Activated CD4-positive, alpha-beta memory T cell treated with anti-CD3 and anti-CD28 coated beads for 36 hours (primary cell): ENCODE measurements around the gene CRYZL1. TPM values are rescaled to one million over a fixed set of nuclear protein-coding genes. Genes with fewer than 3 reads are reported as not detected.

Experiments
- CTCF ChIA-PET: fragments of 350-600 bp; sonication (Branson Sonifier 250); formaldehyde crosslinking; loops from one replicate; lab custom pipeline; 2021; ENCODE audit warnings: antibody characterized with exemption, inconsistent platforms; lab: Charles Lee
- POLR2A ChIA-PET: fragments of 350-600 bp; sonication (Branson Sonifier 250); formaldehyde crosslinking; loops from one replicate; lab custom pipeline; 2021; ENCODE audit warnings: antibody characterized with exemption; lab: Charles Lee
- DNase-seq: peaks from one replicate; pipeline ENCODE4 v3.0.0-alpha.2; 2020
- H3K27ac Mint-ChIP-seq: one replicate; pipeline ENCODE4 v1.8.0; 2021; ENCODE audit warnings: mixed read lengths
- H3K27me3 Mint-ChIP-seq: one replicate; pipeline ENCODE4 v1.8.0; 2021; ENCODE audit warnings: mixed read lengths
- H3K36me3 Mint-ChIP-seq: one replicate; pipeline ENCODE4 v1.8.0; 2021; ENCODE audit warnings: mixed read lengths
- H3K4me1 Mint-ChIP-seq: one replicate; pipeline ENCODE4 v1.8.0; 2021; ENCODE audit warnings: low read depth, mixed read lengths
- H3K4me3 Mint-ChIP-seq: one replicate; pipeline ENCODE4 v1.8.0; 2021; ENCODE audit warnings: mild to moderate bottlenecking, mixed read lengths
- H3K9me3 Mint-ChIP-seq: one replicate; pipeline ENCODE4 v1.8.0; 2021; ENCODE audit warnings: mixed read lengths
- intact Hi-C: fragments of 100-400 bp; cut with micrococcal nuclease; formaldehyde crosslinking; loops from one replicate; pipeline ENCODE4 v1.15.1; 2023
- total RNA-seq, 2 experiments: library from RNA; stranded (reverse); gene quantifications; one replicate each; pipeline ENCODE4 v1.2.3, GENCODE V29; 2021

CRYZL1 gene
- total RNA-seq, 2 experiments from 2014 or later, result 32.8 to 34.9 TPM

DNA sequence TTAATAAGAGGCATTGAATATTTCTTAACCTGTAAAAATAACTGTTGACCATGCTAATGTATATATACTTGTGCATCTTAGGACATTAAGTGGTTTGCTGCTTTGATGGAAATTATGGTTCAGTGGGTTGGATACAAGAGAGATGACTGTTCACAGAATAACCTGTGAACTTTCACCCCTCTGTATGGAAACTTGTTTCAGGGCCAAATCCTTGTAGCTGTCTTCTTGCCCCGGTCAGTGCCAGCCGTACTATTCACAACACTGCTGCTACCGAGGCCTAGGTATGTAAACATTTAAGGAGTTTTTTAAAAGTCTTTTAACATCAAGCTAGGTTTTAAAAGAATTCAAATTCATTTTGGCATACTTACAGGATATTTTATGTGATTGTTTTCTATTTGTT is 69.2 kb downstream of the CRYZL1 start:
- Mint-ChIP-seq H3K4me3 (no peak overlapping the region), H3K27ac (peak overlapping the region; percentile 73), H3K36me3 (peaks cover 47% of the 10 kb centered on the region), H3K4me1 (peaks cover 24% of the 10 kb centered on the region), H3K9me3 (no peaks in the 10 kb centered on the region), H3K27me3 (no peaks in the 10 kb centered on the region)
- ChIA-PET CTCF (interaction anchor here (4.4 kb wide), 1 partner anchor 33 kb away, joined by 24 read pairs; no protein-coding TSS in a partner anchor), POLR2A (interaction anchor here (1.2 kb wide), 1 partner anchor 9 kb away, joined by 3 read pairs; no protein-coding TSS in a partner anchor)
- intact Hi-C loops, result no loop called here
- no peak for DNase-seq

DNA sequence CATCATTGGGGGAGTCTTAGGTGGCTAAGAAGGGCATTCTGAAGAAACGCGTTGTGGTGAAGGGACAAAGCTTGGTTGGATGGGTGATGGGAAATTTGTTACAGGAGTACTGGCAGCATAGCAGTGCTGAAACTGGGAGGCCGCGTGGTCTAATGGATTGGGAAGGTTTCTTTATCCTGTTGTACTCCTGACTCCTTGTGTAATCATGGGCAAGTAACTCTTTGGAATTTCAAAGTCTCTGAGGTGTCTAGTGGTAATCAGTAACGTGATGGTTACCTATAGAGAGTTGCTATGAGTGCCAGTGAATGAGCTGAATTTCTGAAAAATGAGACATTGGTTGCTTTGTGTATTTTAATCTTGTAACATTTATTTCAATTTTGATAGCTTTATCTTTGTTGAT is 71.5 kb downstream of the CRYZL1 start:
- CTCF ChIA-PET, result interaction anchor here (1.2 kb wide), 1 partner anchor 36 kb away, joined by 4 read pairs; no protein-coding TSS in a partner anchor
- Mint-ChIP-seq H3K4me3 (no peak overlapping the region), H3K27ac (peak overlapping the region; percentile 36), H3K27me3 (no peaks in the 10 kb centered on the region), H3K36me3 (peaks cover 44% of the 10 kb centered on the region), H3K9me3 (no peaks in the 10 kb centered on the region), H3K4me1 (peaks cover 39% of the 10 kb centered on the region)
- intact Hi-C loops, result no loop called here
- no peak for DNase-seq
- POLR2A ChIA-PET, result interaction anchor here (0.6 to 1.1 kb wide), 2 partner anchors 9 to 19 kb away, joined by 3 to 4 read pairs; partner anchors contain the start of gene DONSON

DNA sequence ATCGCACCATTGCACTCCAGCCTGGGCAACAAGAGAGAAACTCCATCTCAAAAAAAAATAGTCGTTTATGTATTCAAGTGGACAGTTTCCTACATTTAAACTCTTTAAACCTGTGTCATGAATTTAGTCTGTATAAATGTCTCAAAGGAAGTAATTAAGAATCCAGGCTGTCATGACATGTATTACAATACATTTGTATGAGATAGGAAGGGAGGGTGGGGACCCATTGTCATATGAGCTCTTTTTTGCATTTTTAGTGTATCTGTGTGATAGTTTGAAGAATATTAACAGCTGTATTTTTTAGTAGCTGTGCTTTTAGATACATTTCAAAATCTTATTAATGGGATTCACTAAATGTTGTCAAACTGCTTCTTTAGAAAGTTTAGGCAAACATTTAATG is 73.1 kb downstream of the CRYZL1 start:
- peak overlapping the region; percentile 66 for H3K27ac Mint-ChIP-seq
- H3K36me3 Mint-ChIP-seq, result peaks cover 35% of the 10 kb centered on the region
- ChIA-PET CTCF (no interaction called here), POLR2A (no interaction called here)
- H3K27me3 Mint-ChIP-seq, result no peaks in the 10 kb centered on the region
- H3K4me3 Mint-ChIP-seq, result no peak overlapping the region
- no peak for DNase-seq
- peaks cover 49% of the 10 kb centered on the region for H3K4me1 Mint-ChIP-seq
- intact Hi-C loops, result no loop called here
- no peaks in the 10 kb centered on the region for H3K9me3 Mint-ChIP-seq

DNA sequence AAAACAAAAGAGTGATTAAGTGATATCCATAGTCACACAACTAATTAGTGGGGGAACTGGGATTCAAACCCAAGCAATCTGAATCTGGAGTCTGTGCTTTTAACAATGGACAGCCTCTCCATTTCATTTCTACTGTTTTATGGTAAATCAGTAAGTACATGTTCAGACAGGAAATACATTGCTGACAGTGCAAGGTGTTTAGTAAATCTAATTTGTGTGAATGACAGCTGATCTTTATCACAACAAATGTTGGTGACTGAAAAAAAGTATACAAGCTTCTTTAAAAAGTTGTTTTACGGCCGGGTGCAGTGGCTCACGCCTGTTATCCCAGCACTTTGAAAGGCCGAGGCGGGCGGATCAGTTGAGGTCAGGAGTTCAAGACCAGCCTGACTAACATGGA is 73.6 kb downstream of the CRYZL1 start:
- peaks cover 53% of the 10 kb centered on the region for H3K4me1 Mint-ChIP-seq
- ChIA-PET POLR2A (no interaction called here), CTCF (interaction anchor here (3.6 kb wide), 1 partner anchor 38 kb away, joined by 14 read pairs; no protein-coding TSS in a partner anchor)
- H3K27ac Mint-ChIP-seq, result peak overlapping the region; percentile 66
- H3K4me3 Mint-ChIP-seq, result no peak overlapping the region
- DNase-seq, result no peak
- intact Hi-C loops, result no loop called here
- H3K27me3 Mint-ChIP-seq, result no peaks in the 10 kb centered on the region
- peaks cover 35% of the 10 kb centered on the region for H3K36me3 Mint-ChIP-seq
- no peaks in the 10 kb centered on the region for H3K9me3 Mint-ChIP-seq

DNA sequence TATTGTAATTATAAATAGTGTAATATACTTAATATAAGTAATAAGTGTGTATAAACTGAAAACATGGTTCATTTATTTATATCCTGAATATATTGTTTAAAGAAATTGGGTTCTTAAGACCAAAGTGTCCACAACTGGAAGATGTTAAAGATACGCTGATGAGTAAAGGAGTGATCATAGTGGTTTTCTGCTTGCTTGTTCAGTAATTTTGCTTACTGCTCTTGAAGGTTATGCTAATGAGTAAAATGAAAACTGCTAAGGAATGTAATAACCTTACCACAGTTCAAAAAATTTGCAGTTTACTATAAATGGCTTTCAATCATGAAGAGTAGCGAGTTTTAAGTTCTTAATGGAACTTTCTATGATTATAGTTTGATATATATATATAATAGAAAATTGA is 75.0 kb downstream of the CRYZL1 start:
- no peak for DNase-seq
- intact Hi-C loops, result no loop called here
- Mint-ChIP-seq H3K27ac (peak overlapping the region; percentile 23), H3K4me3 (no peak overlapping the region), H3K4me1 (peaks cover 53% of the 10 kb centered on the region), H3K36me3 (peaks cover 31% of the 10 kb centered on the region), H3K27me3 (no peaks in the 10 kb centered on the region), H3K9me3 (no peaks in the 10 kb centered on the region)
- ChIA-PET CTCF (interaction anchor here (1.0 to 3.6 kb wide), 2 partner anchors 22 to 39 kb away, joined by 3 to 14 read pairs; partner anchors contain the start of gene DONSON), POLR2A (interaction anchor here (0.6 kb wide), 1 partner anchor 162 kb away, joined by 3 read pairs; no protein-coding TSS in a partner anchor)

DNA sequence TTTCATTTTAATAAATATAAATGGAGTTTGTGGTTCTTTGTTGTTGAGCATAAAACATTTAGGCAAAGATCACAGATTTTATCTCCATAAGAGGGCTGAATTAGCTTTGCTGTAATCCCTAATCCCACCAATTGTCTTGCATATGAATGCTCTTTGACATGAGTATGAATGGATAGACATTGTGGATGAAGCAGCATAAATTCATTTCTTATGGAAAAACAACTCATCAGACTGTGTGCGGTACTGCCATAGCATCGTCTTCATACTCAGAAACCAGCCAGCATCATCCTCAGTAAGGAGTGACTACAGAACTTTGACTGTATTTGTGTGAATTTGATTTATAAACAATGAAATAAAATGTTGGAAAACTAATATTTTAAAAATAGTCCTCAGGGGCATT is 79.2 kb downstream of the CRYZL1 start:
- Mint-ChIP-seq H3K27ac (no peak overlapping the region), H3K9me3 (no peaks in the 10 kb centered on the region), H3K4me3 (no peak overlapping the region), H3K36me3 (peaks cover 44% of the 10 kb centered on the region), H3K27me3 (no peaks in the 10 kb centered on the region), H3K4me1 (peaks cover 59% of the 10 kb centered on the region)
- intact Hi-C loops, result no loop called here
- POLR2A ChIA-PET, result no interaction called here
- no peak for DNase-seq
- CTCF ChIA-PET, result no interaction called here

DNA sequence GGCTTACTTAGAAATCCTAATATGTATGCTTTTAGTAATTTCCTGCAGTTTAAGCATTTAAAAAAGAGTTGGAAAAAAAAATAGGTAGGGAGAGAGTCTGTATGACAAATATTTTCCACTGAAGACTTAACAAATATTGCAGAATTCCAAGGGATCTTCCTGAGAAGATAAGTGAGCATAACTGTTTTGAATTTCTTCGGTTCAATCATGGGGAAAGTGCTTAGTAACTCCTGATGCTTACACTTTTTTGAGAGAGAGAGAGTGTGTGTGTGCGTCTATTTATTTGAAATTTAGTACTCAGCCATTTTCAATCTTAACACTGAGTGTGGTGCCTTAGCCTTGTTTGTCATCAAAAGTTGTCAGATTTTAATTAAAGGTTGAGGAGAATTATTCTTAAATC is 80.2 kb downstream of the CRYZL1 start:
- Mint-ChIP-seq H3K36me3 (peaks cover 49% of the 10 kb centered on the region), H3K4me3 (no peak overlapping the region), H3K4me1 (peaks cover 60% of the 10 kb centered on the region), H3K27me3 (no peaks in the 10 kb centered on the region), H3K9me3 (no peaks in the 10 kb centered on the region), H3K27ac (no peak overlapping the region)
- POLR2A ChIA-PET, result no interaction called here
- intact Hi-C loops, result no loop called here
- no peak for DNase-seq
- CTCF ChIA-PET, result no interaction called here

DNA sequence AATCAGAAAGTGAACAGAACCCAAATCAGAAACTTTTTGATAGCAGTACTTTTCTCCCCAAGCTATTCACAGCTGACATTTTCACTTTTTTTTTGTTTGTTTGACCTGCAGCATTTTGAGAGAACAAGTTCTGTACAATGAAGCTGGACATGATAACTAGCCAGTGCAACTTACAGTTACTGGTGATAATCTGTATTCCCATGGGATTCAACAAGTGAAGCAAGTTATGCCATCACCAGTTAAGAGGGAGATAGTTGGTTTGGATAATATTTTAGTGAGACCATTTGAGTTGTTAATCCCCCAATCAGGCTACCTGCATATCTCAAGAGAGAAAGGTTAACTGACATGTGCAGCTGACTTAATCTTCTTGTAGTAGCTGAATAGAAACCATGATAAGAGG is 80.6 kb downstream of the CRYZL1 start:
- H3K4me1 Mint-ChIP-seq, result peaks cover 58% of the 10 kb centered on the region
- POLR2A ChIA-PET, result no interaction called here
- no peaks in the 10 kb centered on the region for H3K27me3 Mint-ChIP-seq
- no peak overlapping the region for H3K27ac Mint-ChIP-seq
- no peak for DNase-seq
- H3K36me3 Mint-ChIP-seq, result peaks cover 51% of the 10 kb centered on the region
- H3K9me3 Mint-ChIP-seq, result no peaks in the 10 kb centered on the region
- no peak overlapping the region for H3K4me3 Mint-ChIP-seq
- intact Hi-C loops, result no loop called here
- CTCF ChIA-PET, result no interaction called here

DNA sequence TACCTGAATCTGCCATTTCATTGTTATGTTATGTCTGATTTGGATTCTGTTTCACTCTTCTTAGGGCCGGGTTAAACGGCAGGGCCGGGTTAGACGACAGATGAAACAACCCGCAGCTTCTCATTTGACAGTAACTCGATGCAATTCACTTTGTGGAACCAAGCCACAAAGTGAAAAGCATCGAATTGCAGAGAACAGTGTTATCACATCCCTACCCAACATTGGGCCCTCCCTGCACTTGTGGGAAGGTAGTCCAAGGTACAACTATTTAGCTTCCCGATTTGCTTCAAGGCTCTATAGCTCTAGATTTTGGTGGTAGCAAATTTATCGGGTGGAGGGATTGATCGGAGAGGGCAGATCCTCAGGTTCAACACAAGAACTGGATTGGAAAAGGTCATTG is 81.7 kb downstream of the CRYZL1 start:
- ChIA-PET POLR2A (no interaction called here), CTCF (interaction anchor here (0.7 kb wide), 1 partner anchor 46 kb away, joined by 4 read pairs; no protein-coding TSS in a partner anchor)
- intact Hi-C loops, result no loop called here
- Mint-ChIP-seq H3K27me3 (no peaks in the 10 kb centered on the region), H3K36me3 (peaks cover 60% of the 10 kb centered on the region), H3K4me3 (no peak overlapping the region), H3K9me3 (no peaks in the 10 kb centered on the region), H3K4me1 (peaks cover 61% of the 10 kb centered on the region), H3K27ac (no peak overlapping the region)
- DNase-seq, result no peak

DNA sequence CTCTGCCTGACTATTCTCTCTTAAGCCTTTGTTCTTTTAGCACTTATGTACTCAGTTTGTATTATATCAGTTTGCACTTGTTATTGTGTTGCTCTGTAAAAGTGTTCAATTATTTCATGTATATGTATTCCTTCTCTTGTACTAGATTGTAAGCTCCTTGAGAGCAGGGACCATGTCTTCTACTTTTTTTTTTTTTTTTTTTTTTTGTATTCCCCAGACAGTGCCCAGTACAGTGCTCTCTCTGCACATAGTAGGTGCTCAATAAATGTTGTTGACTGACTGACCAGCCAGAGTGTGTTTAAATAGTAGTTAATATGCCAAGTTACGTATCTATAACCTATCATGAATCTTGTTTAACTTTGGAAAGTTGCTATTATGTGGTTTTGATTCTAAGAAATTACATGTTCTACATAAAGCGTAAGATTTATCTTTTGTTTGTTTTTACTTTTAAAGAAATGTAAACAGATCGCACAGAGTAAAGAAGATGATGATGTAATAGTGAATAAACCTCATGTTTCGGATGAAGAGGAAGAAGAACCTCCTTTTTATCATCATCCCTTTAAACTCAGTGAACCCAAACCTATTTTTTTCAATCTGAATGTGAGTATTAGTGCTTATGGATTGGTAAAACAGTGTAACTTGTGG is 82.6 kb downstream of the CRYZL1 start:
- no peaks in the 10 kb centered on the region for H3K27me3 Mint-ChIP-seq
- H3K36me3 Mint-ChIP-seq, result peaks cover 69% of the 10 kb centered on the region
- H3K27ac Mint-ChIP-seq, result no peak overlapping the region
- CTCF ChIA-PET, result interaction anchor here (0.9 kb wide), 1 partner anchor 47 kb away, joined by 3 read pairs; no protein-coding TSS in a partner anchor
- H3K9me3 Mint-ChIP-seq, result no peaks in the 10 kb centered on the region
- H3K4me1 Mint-ChIP-seq, result peaks cover 66% of the 10 kb centered on the region
- no peak for DNase-seq
- POLR2A ChIA-PET, result no interaction called here
- intact Hi-C loops, result no loop called here
- H3K4me3 Mint-ChIP-seq, result no peak overlapping the region

DNA sequence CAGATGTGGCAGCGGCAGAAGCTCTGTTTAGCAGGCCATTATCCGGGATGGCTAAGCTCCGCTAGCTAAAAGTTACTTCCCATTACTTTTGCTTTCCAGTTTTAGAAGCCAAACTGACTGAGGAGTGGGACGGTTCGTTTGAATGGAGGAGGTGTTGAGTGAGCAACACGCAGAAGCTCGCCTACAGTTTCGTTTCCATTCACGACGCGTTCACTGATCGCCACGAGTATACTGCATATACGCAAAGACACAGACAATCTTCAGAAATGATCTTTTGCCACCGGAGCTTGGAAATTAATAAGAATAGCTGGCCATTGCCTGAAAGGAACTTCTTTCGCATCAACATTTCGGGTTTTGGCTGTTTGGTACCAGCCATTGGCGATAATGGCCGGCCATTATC is 84.1 kb downstream of the CRYZL1 start:
- intact Hi-C loops, result no loop called here
- no peak overlapping the region for H3K27ac Mint-ChIP-seq
- no peaks in the 10 kb centered on the region for H3K27me3 Mint-ChIP-seq
- CTCF ChIA-PET, result interaction anchor here (1.0 to 2.2 kb wide), 3 partner anchors 14 to 360 kb away, joined by 3 to 6 read pairs (median 5); partner anchors contain the start of gene SON
- DNase-seq, result no peak
- H3K36me3 Mint-ChIP-seq, result peaks cover 75% of the 10 kb centered on the region
- POLR2A ChIA-PET, result interaction anchor here (1.6 kb wide), 1 partner anchor 20 kb away, joined by 3 read pairs; no protein-coding TSS in a partner anchor
- H3K4me1 Mint-ChIP-seq, result peaks cover 68% of the 10 kb centered on the region
- no peak overlapping the region for H3K4me3 Mint-ChIP-seq
- H3K9me3 Mint-ChIP-seq, result no peaks in the 10 kb centered on the region

DNA sequence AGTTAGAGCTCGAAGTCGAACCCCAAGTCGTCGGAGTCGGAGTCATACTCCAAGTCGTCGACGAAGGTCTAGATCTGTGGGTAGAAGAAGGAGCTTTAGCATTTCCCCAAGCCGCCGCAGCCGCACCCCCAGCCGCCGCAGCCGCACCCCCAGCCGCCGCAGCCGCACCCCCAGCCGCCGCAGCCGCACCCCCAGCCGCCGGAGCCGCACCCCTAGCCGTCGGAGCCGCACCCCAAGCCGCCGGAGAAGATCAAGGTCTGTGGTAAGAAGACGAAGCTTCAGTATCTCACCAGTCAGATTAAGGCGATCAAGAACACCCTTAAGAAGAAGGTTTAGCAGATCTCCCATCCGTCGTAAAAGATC is 86.6 kb downstream of the CRYZL1 start:
- no peak overlapping the region for H3K4me3 Mint-ChIP-seq
- intact Hi-C loops, result no loop called here

More for the DNA sequence above, 86.6 kb downstream of the CRYZL1 start:
- H3K27me3 Mint-ChIP-seq, result no peaks in the 10 kb centered on the region
- no peak overlapping the region for H3K27ac Mint-ChIP-seq
- ChIA-PET CTCF (interaction anchor here (1.7 kb wide), 1 partner anchor 51 kb away, joined by 5 read pairs; no protein-coding TSS in a partner anchor), POLR2A (no interaction called here)
- DNase-seq, result no peak
- H3K36me3 Mint-ChIP-seq, result peaks cover 76% of the 10 kb centered on the region
- no peaks in the 10 kb centered on the region for H3K9me3 Mint-ChIP-seq
- peaks cover 59% of the 10 kb centered on the region for H3K4me1 Mint-ChIP-seq
